Left cardiac atrium (tissue), 4 donors: Measurements from ENCODE around the gene VSIR. TPM values are rescaled to one million over a fixed set of nuclear protein-coding genes. Genes with fewer than 3 reads are reported as not detected.

Source experiments
- ATAC-seq, 2 donors: fragments of 200-7000 bp; cut with Tn5 transposase; one replicate each; pipeline ENCODE4 v1.9.1; 2020; ENCODE audit warnings: mild to moderate bottlenecking in 2 of 2, moderate library complexity in 2 of 2
- DNase-seq: peaks from one replicate; pipeline ENCODE4 v3.0.0-alpha.2; 2020
- intact Hi-C, 2 donors: fragments of 100-400 bp; cut with DNase I; formaldehyde crosslinking; loops; one replicate each; pipeline versions ENCODE4 v1.14.1 to v1.15.1; 2022 to 2023
- total RNA-seq, 2 donors: library from RNA; stranded (reverse); fragmentation: NEBNext Ultra II Directional; extraction: Animal tissue kit (Norgen Biotek cat#: 25700); gene quantifications; one replicate each; pipeline ENCODE4 v1.2.1, GENCODE V29; 2021
- donor health status: DM: no; HTN: yes; CAD: no.
- donor health status: DM: no; HTN: yes; CAD: no; lungs with severe emphysema.
- donor health status: DM: yes; HTN: yes; CAD: no.
- donor health status: Dilated cardiomyopathy.

Gene VSIR
- total RNA-seq, 2 donors from 2014 or later = 40.6 to 65.3 TPM

GRCh38 chr10:71753960-71754505, 19.3 kb downstream of the VSIR start:
- intact Hi-C loops = no loop called here
- no peak for DNase-seq
- no peak for ATAC-seq

- ATAC-seq (peak in 1 of 2 donors; percentile 13), DNase-seq (peak; percentile 61)
- intact Hi-C loops = no loop called here
Observed at GRCh38 chr10:71753091-71753959, 20.0 kb downstream of the VSIR start.

- ATAC-seq = no peak
- no peak for DNase-seq
Observed at GRCh38 chr10:71752391-71753090, 20.8 kb downstream of the VSIR start.

GRCh38 chr10:71751515-71752224, 21.6 kb downstream of the VSIR start:
- DNase-seq (no peak), ATAC-seq (no peak)
- intact Hi-C loops = no loop called here

More at GRCh38 chr10:71752391-71753090, 20.8 kb downstream of the VSIR start:
- intact Hi-C loops = no loop called here

GRCh38 chr10:71750986-71751385, 22.3 kb downstream of the VSIR start:
- ATAC-seq (no peak), DNase-seq (no peak)
- intact Hi-C loops = no loop called here

GRCh38 chr10:71750124-71750841, 23.0 kb downstream of the VSIR start:
- intact Hi-C loops = no loop called here
- DNase-seq = no peak
- ATAC-seq = no peak

- ATAC-seq (no peak), DNase-seq (no peak)
- intact Hi-C loops = no loop called here
Observed at GRCh38 chr10:71749396-71749795, 23.9 kb downstream of the VSIR start.

GRCh38 chr10:71748671-71749191, 24.6 kb downstream of the VSIR start:
- DNase-seq (peak; percentile 82), ATAC-seq (peak; percentile 67 to 70)
- intact Hi-C loops = no loop called here

- intact Hi-C loops = no loop called here
- ATAC-seq (peak; percentile 9 to 26), DNase-seq (no peak)
Observed at GRCh38 chr10:71747551-71748523, 25.5 kb downstream of the VSIR start.

- ATAC-seq (no peak), DNase-seq (no peak)
- intact Hi-C loops = no loop called here
Observed at GRCh38 chr10:71747039-71747531, 26.2 kb downstream of the VSIR start.

- intact Hi-C loops = no loop called here
- ATAC-seq (peak; percentile 32 to 47), DNase-seq (peak; percentile 74)
Observed at GRCh38 chr10:71746344-71747037, 26.8 kb downstream of the VSIR start.

GRCh38 chr10:71745664-71746250, 27.6 kb downstream of the VSIR start:
- ATAC-seq (no peak), DNase-seq (no peak)
- intact Hi-C loops = no loop called here

GRCh38 chr10:71744897-71745663, 28.2 kb downstream of the VSIR start:
- intact Hi-C loops = no loop called here
- ATAC-seq = no peak
- no peak for DNase-seq

- intact Hi-C loops = no loop called here
- DNase-seq (no peak), ATAC-seq (no peak)
Observed at GRCh38 chr10:71743866-71744265, 29.5 kb downstream of the VSIR start.

GRCh38 chr10:71743089-71743838, 30.1 kb downstream of the VSIR start:
- ATAC-seq (no peak), DNase-seq (no peak)
- intact Hi-C loops = no loop called here
